H9 (cell line): ENCODE data around the gene CDKAL1. TPM values are rescaled to one million over a fixed set of nuclear protein-coding genes. Genes with fewer than 3 reads are reported as not detected.

Source experiments
- DNase-seq: peaks from one replicate; pipeline ENCODE4 v3.0.0-alpha.2; 2017
- H2AFZ ChIP-seq: one replicate; pipeline ENCODE4 v1.6.1; 2013; ENCODE audit warnings: mild to moderate bottlenecking, low read length, control low read depth, moderate library complexity
- H2AK5ac ChIP-seq: 2 replicates; pipeline ENCODE4 v1.6.1; 2013; ENCODE audit warnings: low read length, control low read depth, mixed read lengths; ENCODE audit not compliant: insufficient read length
- H2BK120ac ChIP-seq: one replicate; pipeline ENCODE4 v1.6.1; 2013; ENCODE audit warnings: low read depth, mild to moderate bottlenecking, low read length, control low read depth, inconsistent platforms; ENCODE audit not compliant: poor library complexity, severe bottlenecking
- H2BK12ac ChIP-seq: 2 replicates; pipeline ENCODE4 v1.6.1; 2013; ENCODE audit warnings: low read length, control low read depth, mixed read lengths, low read depth; ENCODE audit not compliant: insufficient read length
- H2BK15ac ChIP-seq: 2 replicates; pipeline ENCODE4 v1.6.1; 2013; ENCODE audit warnings: low read depth, low read length, control low read depth
- H2BK20ac ChIP-seq: one replicate; pipeline ENCODE4 v1.6.1; 2013; ENCODE audit warnings: low read depth, mild to moderate bottlenecking, low read length, control low read depth, inconsistent platforms; ENCODE audit not compliant: poor library complexity, severe bottlenecking
- H2BK5ac ChIP-seq: 2 replicates; pipeline ENCODE4 v1.6.1; 2013; ENCODE audit warnings: low read length, control low read depth, mixed read lengths; ENCODE audit not compliant: insufficient read length
- H3K14ac ChIP-seq: 2 replicates; pipeline ENCODE4 v1.6.1; 2013; ENCODE audit warnings: low read length, control low read depth; ENCODE audit not compliant: insufficient read depth
- H3K18ac ChIP-seq: 2 replicates; pipeline ENCODE4 v1.6.1; 2013; ENCODE audit warnings: low read depth, mild to moderate bottlenecking, mixed read lengths, low read length, control low read depth; ENCODE audit not compliant: insufficient read length
- H3K23ac ChIP-seq: 2 replicates; pipeline ENCODE4 v1.6.1; 2013; ENCODE audit warnings: low read length, control low read depth, mixed read lengths, low read depth; ENCODE audit not compliant: insufficient read length
- H3K23me2 ChIP-seq: 2 replicates; pipeline ENCODE4 v1.6.1; 2013; ENCODE audit warnings: low read depth, mild to moderate bottlenecking, mixed read lengths, low read length, control low read depth; ENCODE audit not compliant: insufficient read length, poor library complexity, severe bottlenecking
- H3K27ac ChIP-seq: 2 replicates; pipeline ENCODE4 v1.5.1; 2013; ENCODE audit warnings: low read length, control low read depth, mixed read lengths, low read depth; ENCODE audit not compliant: insufficient read length
- H3K27me3 ChIP-seq: 2 replicates; pipeline ENCODE4 v1.6.1; 2013; ENCODE audit warnings: low read length, control low read depth, inconsistent platforms; ENCODE audit not compliant: insufficient read depth
- H3K4ac ChIP-seq: 2 replicates; pipeline ENCODE4 v1.6.1; 2013; ENCODE audit warnings: low read depth, mild to moderate bottlenecking, control low read depth, inconsistent platforms, low read length, moderate library complexity
- H3K4me1 ChIP-seq: 2 replicates; pipeline ENCODE4 v1.6.1; 2013; ENCODE audit warnings: low read length, control low read depth, inconsistent platforms; ENCODE audit not compliant: insufficient read depth
- H3K4me2 ChIP-seq: 2 replicates; pipeline ENCODE4 v1.6.1; 2013; ENCODE audit warnings: low read length, control low read depth, mixed read lengths; ENCODE audit not compliant: insufficient read length, insufficient read depth
- H3K56ac ChIP-seq: 2 replicates; pipeline ENCODE4 v1.6.1; 2013; ENCODE audit warnings: low read depth, mild to moderate bottlenecking, mixed read lengths, low read length, control low read depth; ENCODE audit not compliant: insufficient read length
- H3K79me1 ChIP-seq: 2 replicates; pipeline ENCODE4 v1.6.1; 2013; ENCODE audit warnings: low read depth, mild to moderate bottlenecking, moderate library complexity, low read length, control low read depth, inconsistent platforms; ENCODE audit not compliant: insufficient read depth, poor library complexity, severe bottlenecking
- H3K79me2 ChIP-seq: 2 replicates; pipeline ENCODE4 v1.6.1; 2013; ENCODE audit warnings: low read length, control low read depth, inconsistent platforms; ENCODE audit not compliant: insufficient read depth
- H3K9ac ChIP-seq: 2 replicates; pipeline ENCODE4 v1.6.1; 2013; ENCODE audit warnings: low read length, control low read depth, mixed read lengths; ENCODE audit not compliant: insufficient read length; ENCODE audit errors: extremely low read depth
- H3K9me3 ChIP-seq: one replicate; pipeline ENCODE4 v1.6.1; 2013; ENCODE audit warnings: low read depth, low read length, inconsistent platforms; ENCODE audit not compliant: control insufficient read depth
- H3T11ph ChIP-seq: one replicate; pipeline ENCODE4 v1.6.1; 2013; ENCODE audit warnings: mild to moderate bottlenecking, low read length, control low read depth, inconsistent platforms
- H4K20me1 ChIP-seq: one replicate; pipeline ENCODE4 v1.6.1; 2013; ENCODE audit not compliant: control insufficient read depth, insufficient read length, insufficient read depth
- H4K5ac ChIP-seq: 2 replicates; pipeline ENCODE4 v1.6.1; 2013; ENCODE audit warnings: low read depth, mild to moderate bottlenecking, mixed read lengths, low read length, control low read depth; ENCODE audit not compliant: insufficient read length
- H4K8ac ChIP-seq: replicated peaks from 2 replicates; pipeline ENCODE4 v1.6.1; 2013; ENCODE audit warnings: low read length, control low read depth, mixed read lengths, low read depth; ENCODE audit not compliant: insufficient read length
- H4K91ac ChIP-seq: 2 replicates; pipeline ENCODE4 v1.6.1; 2013; ENCODE audit warnings: low read depth, mild to moderate bottlenecking, moderate library complexity, mixed read lengths, low read length, control low read depth; ENCODE audit not compliant: insufficient read length
- H3K27ac Mint-ChIP-seq, 3 experiments: 2 replicates in 2 of 3; 3 replicates in 1 of 3; pipeline ENCODE4 v1.8.0; 2020 to 2021; ENCODE audit warnings: mixed read lengths in 3 of 3, mild to moderate bottlenecking in 1 of 3, moderate library complexity in 1 of 3
- H3K27me3 Mint-ChIP-seq: 2 replicates; pipeline ENCODE4 v1.8.0; 2021; ENCODE audit warnings: low read depth, mild to moderate bottlenecking, moderate library complexity, mixed read lengths
- H3K36me3 Mint-ChIP-seq, 3 experiments: 2 replicates in 2 of 3; 3 replicates in 1 of 3; pipeline ENCODE4 v1.8.0; 2020 to 2021; ENCODE audit warnings: low read depth in 3 of 3, mixed read lengths in 3 of 3; ENCODE audit not compliant: insufficient read depth in 1 of 3
- H3K4me1 Mint-ChIP-seq, 2 experiments: 2 replicates each; pipeline ENCODE4 v1.8.0; 2020; ENCODE audit warnings: mixed read lengths in 2 of 2
- H3K4me3 Mint-ChIP-seq, 2 experiments: 2 replicates in 1 of 2; 3 replicates in 1 of 2; pipeline ENCODE4 v1.8.0; 2020 to 2021; ENCODE audit warnings: mild to moderate bottlenecking in 2 of 2, mixed read lengths in 2 of 2, moderate library complexity in 1 of 2
- H3K9me3 Mint-ChIP-seq, 2 experiments: 2 replicates in 1 of 2; 3 replicates in 1 of 2; pipeline ENCODE4 v1.8.0; 2020; ENCODE audit warnings: mild to moderate bottlenecking in 2 of 2, mixed read lengths in 2 of 2, moderate library complexity in 1 of 2
- CTCF ChIP-seq: fragments of 200-600 bp; sonication (generic); conservative IDR thresholded peaks from 3 replicates; pipeline ENCODE4 v1.8.0; 2021; ENCODE audit warnings: antibody characterized with exemption, mild to moderate bottlenecking
- total RNA-seq: library from RNA; stranded (reverse); gene quantifications from 2 replicates; pipeline ENCODE4 v1.2.1, GENCODE V29; 2021

Gene CDKAL1
- total RNA-seq, 1 experiment from 2014 or later = 23.0 TPM

- Histone ChIP-seq H4K91ac (no peak overlapping the region), H3K27ac (no peak overlapping the region), H3K79me2 (no peaks in the 10 kb centered on the region), H2BK120ac (no peak overlapping the region), H3K4me2 (no peak overlapping the region), H2AK5ac (no peak overlapping the region), H3K27me3 (no peaks in the 10 kb centered on the region), H2BK12ac (no peak overlapping the region), H2BK5ac (no peak overlapping the region), H3T11ph (no peak overlapping the region), H4K20me1 (no peaks in the 10 kb centered on the region), H3K18ac (no peak overlapping the region), H3K9me3 (no peaks in the 10 kb centered on the region), H3K79me1 (no peaks in the 10 kb centered on the region), H2BK15ac (no peak overlapping the region), H2BK20ac (no peak overlapping the region), H3K14ac (no peak overlapping the region), H3K4ac (no peak overlapping the region), H3K9ac (no peak overlapping the region), H3K23me2 (no peaks in the 10 kb centered on the region), H4K8ac (no peak overlapping the region), H3K23ac (no peak overlapping the region), H3K56ac (no peak overlapping the region), H2AFZ (no peak overlapping the region), H3K4me1 (peaks cover 4% of the 10 kb centered on the region), H4K5ac (no peak overlapping the region)
- Mint-ChIP-seq H3K36me3 (no peaks in the 10 kb centered on the region), H3K4me1 (peaks cover 36 to 49% of the 10 kb centered on the region in 2 experiments), H3K9me3 (no peaks in the 10 kb centered on the region), H3K27ac (no peak overlapping the region), H3K27me3 (no peaks in the 10 kb centered on the region), H3K4me3 (no peak overlapping the region)
- no peak for DNase-seq
- TF ChIP-seq CTCF = no peak
These were observed 166.1 kb downstream of the CDKAL1 start for GRCh38 chr6:20700375-20700774.
